A673 (cell line): ENCODE results near the gene IL1RAPL2. TPM values are rescaled to one million over a fixed set of nuclear protein-coding genes. Genes with fewer than 3 reads are reported as not detected.

Experiments
- BruUV-seq: library from RNA; stranded (reverse); fragments of 400-500 nt; replicated peaks from 2 replicates; lab custom pipeline; 2021; lab: Mats Ljungman, UMichigan
- CTCF ChIA-PET: fragments of 300-600 bp; sonication (Branson Sonifier 250); formaldehyde crosslinking; loops from one replicate; lab custom pipeline; 2022; ENCODE audit warnings: antibody characterized with exemption; lab: Charles Lee
- POLR2A ChIA-PET: fragments of 300-600 bp; sonication (Branson Sonifier 250); formaldehyde crosslinking; loops from one replicate; lab custom pipeline; 2022; ENCODE audit warnings: antibody characterized with exemption; ENCODE audit not compliant: low non-redundant PET; lab: Charles Lee
- DNase-seq: peaks from one replicate; pipeline ENCODE4 v3.0.0-alpha.2; 2015; ENCODE audit warnings: low spot score
- H3K27ac ChIP-seq: fragments of 200-600 bp; sonication (generic); 2 replicates; pipeline ENCODE4 v1.5.1; 2016; ENCODE audit warnings: mixed run types, low read depth, mild to moderate bottlenecking, mixed read lengths, antibody characterized with exemption, low read length; ENCODE audit not compliant: poor library complexity, severe bottlenecking
- H3K27me3 ChIP-seq: fragments of 200-600 bp; sonication (generic); replicated peaks from 2 replicates; pipeline ENCODE4 v1.6.1; 2017; ENCODE audit warnings: mixed run types, low read depth, mild to moderate bottlenecking, mixed read lengths, antibody characterized with exemption, low read length; ENCODE audit not compliant: insufficient read depth, poor library complexity
- H3K36me3 ChIP-seq: fragments of 200-600 bp; sonication (generic); 2 replicates; pipeline ENCODE4 v1.6.1; 2016; ENCODE audit warnings: mixed run types, mild to moderate bottlenecking, mixed read lengths, antibody characterized with exemption, low read length; ENCODE audit not compliant: insufficient read depth, poor library complexity, severe bottlenecking
- H3K4me1 ChIP-seq: fragments of 200-600 bp; sonication (generic); 2 replicates; pipeline ENCODE4 v1.6.1; 2017; ENCODE audit warnings: mixed run types, mild to moderate bottlenecking, mixed read lengths, antibody characterized with exemption, low read length; ENCODE audit not compliant: insufficient read depth, poor library complexity, severe bottlenecking
- H3K4me3 ChIP-seq: fragments of 200-600 bp; sonication (generic); 2 replicates; pipeline ENCODE4 v1.5.1; 2016; ENCODE audit warnings: low read depth, mixed run types, mild to moderate bottlenecking, mixed read lengths, low read length; ENCODE audit not compliant: poor library complexity, severe bottlenecking
- H3K9me3 ChIP-seq: fragments of 200-600 bp; sonication (generic); 2 replicates; pipeline ENCODE4 v1.6.1; 2016; ENCODE audit warnings: mixed run types, low read depth, mild to moderate bottlenecking, mixed read lengths, antibody characterized with exemption, low read length; ENCODE audit not compliant: poor library complexity, severe bottlenecking
- EZH2 ChIP-seq: fragments of 200-600 bp; sonication (generic); IDR thresholded peaks from 2 replicates; pipeline ENCODE4 v1.6.1; 2017; ENCODE audit warnings: borderline replicate concordance, low read depth, mild to moderate bottlenecking, mixed read lengths, antibody characterized with exemption, low read length; ENCODE audit not compliant: poor library complexity, severe bottlenecking
- intact Hi-C: fragments of 100-400 bp; cut with micrococcal nuclease; formaldehyde crosslinking; loops from one replicate; pipeline ENCODE4 v1.10.0; 2022; ENCODE audit not compliant: unreplicated experiment
- total RNA-seq: library from RNA; stranded (reverse); gene quantifications from 2 replicates; pipeline ENCODE4 v1.2.3, GENCODE V29; 2021
- TF ChIP-seq, protein P1 (sequence below): fragments of 300-800, 200-600 bp; sonication (generic); conservative IDR thresholded peaks from 2 replicates; pipeline ENCODE4 v1.5.1; 2017; ENCODE audit warnings: low read depth, mild to moderate bottlenecking, antibody characterized with exemption, low read length, moderate library complexity, mixed read lengths

Gene IL1RAPL2
- total RNA-seq, 1 experiment from 2014 or later = not detected

DNA sequence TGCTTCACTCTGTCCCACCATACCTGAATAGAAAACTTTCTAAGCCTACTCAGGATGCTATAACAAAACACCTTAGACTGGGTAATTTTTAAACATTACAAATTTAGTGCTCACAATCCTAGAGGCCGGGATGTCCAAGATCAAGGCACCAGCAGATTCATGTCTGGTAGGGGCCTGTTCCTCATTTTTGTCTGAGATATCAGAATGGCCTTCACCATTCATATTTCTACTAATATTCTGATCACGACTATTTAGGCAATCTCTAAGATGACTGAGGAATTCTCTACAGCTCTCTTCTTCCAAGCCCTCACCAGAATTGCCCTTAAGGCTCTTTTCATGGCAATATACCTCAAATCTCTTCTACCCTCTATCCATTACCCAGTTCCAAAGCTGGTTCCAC is 1178.9 kb downstream of the IL1RAPL2 start:
- ChIA-PET CTCF (no interaction called here), POLR2A (no interaction called here)
- intact Hi-C loops = no loop called here
- Histone ChIP-seq H3K27ac (no peak overlapping the region), H3K4me1 (no peaks in the 10 kb centered on the region), H3K36me3 (no peaks in the 10 kb centered on the region), H3K9me3 (peaks cover 4% of the 10 kb centered on the region), H3K27me3 (peaks cover 2% of the 10 kb centered on the region), H3K4me3 (no peak overlapping the region)
- DNase-seq = no peak
- no peak for TF ChIP-seq EZH2
- TF ChIP-seq, protein P1, sequence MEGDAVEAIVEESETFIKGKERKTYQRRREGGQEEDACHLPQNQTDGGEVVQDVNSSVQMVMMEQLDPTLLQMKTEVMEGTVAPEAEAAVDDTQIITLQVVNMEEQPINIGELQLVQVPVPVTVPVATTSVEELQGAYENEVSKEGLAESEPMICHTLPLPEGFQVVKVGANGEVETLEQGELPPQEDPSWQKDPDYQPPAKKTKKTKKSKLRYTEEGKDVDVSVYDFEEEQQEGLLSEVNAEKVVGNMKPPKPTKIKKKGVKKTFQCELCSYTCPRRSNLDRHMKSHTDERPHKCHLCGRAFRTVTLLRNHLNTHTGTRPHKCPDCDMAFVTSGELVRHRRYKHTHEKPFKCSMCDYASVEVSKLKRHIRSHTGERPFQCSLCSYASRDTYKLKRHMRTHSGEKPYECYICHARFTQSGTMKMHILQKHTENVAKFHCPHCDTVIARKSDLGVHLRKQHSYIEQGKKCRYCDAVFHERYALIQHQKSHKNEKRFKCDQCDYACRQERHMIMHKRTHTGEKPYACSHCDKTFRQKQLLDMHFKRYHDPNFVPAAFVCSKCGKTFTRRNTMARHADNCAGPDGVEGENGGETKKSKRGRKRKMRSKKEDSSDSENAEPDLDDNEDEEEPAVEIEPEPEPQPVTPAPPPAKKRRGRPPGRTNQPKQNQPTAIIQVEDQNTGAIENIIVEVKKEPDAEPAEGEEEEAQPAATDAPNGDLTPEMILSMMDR = no peak
- no TSS peak for BruUV-seq

DNA sequence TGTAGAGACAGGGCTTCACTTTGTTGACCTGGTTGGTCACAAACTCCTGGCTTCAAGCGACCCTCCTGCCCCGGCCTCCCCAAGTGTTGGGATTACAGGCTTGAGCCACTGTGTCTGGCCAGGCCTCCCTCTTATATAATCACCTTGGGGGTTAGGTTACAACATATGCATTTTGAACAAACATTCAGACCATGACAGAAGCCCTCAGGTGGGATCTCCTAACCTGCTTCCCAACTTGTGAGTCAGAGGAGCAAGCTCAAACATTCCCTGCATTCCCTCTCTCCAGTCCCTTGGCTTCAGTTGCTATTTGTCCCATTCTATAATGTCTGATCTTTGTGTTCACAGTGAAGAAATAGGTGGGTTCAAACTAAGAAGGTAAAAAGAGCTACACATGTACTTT is 1179.9 kb downstream of the IL1RAPL2 start:
- no peak for TF ChIP-seq EZH2
- no peak for DNase-seq
- Histone ChIP-seq H3K4me3 (no peak overlapping the region), H3K4me1 (no peaks in the 10 kb centered on the region), H3K9me3 (no peaks in the 10 kb centered on the region), H3K27ac (no peak overlapping the region), H3K27me3 (peaks cover 2% of the 10 kb centered on the region), H3K36me3 (no peaks in the 10 kb centered on the region)
- no TSS peak for BruUV-seq
- intact Hi-C loops = no loop called here
- CTCF ChIA-PET = no interaction called here
- POLR2A ChIA-PET = no interaction called here

DNA sequence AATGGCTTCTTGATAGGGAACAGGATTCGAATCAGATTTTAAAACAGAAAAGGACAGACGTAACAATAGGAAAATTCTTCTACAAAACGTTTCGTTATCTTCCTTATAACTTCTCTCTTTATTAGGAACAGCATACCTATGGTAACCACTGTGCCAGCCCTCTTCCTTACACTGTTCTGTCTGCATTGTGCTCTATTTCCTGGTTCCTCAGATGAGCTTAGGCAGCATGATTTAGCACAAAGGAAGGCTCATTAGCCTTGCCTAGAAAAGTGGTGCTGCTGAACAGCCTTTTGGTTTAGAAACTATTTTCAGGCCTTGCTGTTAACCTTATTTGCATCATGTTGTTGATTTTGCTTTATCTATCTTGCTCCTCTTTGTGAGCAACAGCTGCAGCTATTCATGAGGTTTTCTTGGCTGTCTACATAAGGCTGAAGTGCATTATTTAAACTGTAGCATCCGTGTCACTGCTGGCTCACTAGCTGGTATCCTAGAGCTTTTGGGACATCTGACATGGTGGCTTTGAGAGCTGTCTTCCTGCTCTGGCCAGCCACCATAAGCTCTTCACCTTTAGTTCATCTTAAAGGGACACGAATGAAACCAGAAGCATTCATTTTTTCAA is 1186.4 kb downstream of the IL1RAPL2 start:
- no peak for DNase-seq
- Histone ChIP-seq H3K9me3 (no peaks in the 10 kb centered on the region), H3K27ac (no peak overlapping the region), H3K27me3 (peaks cover 4% of the 10 kb centered on the region), H3K36me3 (no peaks in the 10 kb centered on the region), H3K4me3 (no peak overlapping the region), H3K4me1 (no peaks in the 10 kb centered on the region)
- TF ChIP-seq, protein P1 = no peak
- TF ChIP-seq EZH2 = no peak
- ChIA-PET POLR2A (no interaction called here), CTCF (no interaction called here)
- BruUV-seq = no TSS peak
- intact Hi-C loops = no loop called here

DNA sequence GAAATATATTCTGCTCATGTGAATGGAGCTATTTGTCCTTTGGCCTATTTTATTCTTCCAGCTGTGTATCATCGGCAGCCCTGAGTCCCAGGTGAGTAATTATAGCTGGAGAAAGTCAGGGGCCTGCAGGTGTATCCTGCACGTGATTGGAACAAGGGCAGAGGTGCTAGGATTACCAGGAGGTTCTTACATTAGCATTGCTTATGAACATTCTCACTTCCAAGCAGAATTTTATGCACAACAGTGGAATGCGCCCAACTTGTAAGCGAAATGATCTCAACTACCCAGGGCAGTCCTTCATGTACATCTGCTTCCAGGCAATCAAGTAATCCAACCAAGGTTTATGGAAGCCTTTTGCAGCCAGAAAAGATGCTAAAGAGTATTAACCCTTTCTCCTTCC is 1187.4 kb downstream of the IL1RAPL2 start:
- Histone ChIP-seq H3K4me3 (no peak overlapping the region), H3K27me3 (peaks cover 4% of the 10 kb centered on the region), H3K27ac (no peak overlapping the region), H3K36me3 (no peaks in the 10 kb centered on the region), H3K9me3 (no peaks in the 10 kb centered on the region), H3K4me1 (no peaks in the 10 kb centered on the region)
- BruUV-seq = no TSS peak
- DNase-seq = no peak
- intact Hi-C loops = no loop called here
- TF ChIP-seq, protein P1 = no peak
- TF ChIP-seq EZH2 = no peak
- POLR2A ChIA-PET = no interaction called here
- CTCF ChIA-PET = no interaction called here
